Calu3 (cell line): Measurements from ENCODE around the gene PPFIBP1. TPM values are rescaled to one million over a fixed set of nuclear protein-coding genes. Genes with fewer than 3 reads are reported as not detected.

Experiments used
- BruUV-seq: library from RNA; stranded (reverse); fragments of 400-500 nt; replicated peaks from 2 replicates; lab custom pipeline; 2021; lab: Mats Ljungman, UMichigan
- CTCF ChIA-PET: fragments of 300-600 bp; sonication (Branson Sonifier 250); formaldehyde crosslinking; loops from one replicate; lab custom pipeline; 2022; ENCODE audit warnings: antibody characterized with exemption; lab: Charles Lee
- DNase-seq: peaks from one replicate; pipeline ENCODE4 v3.0.0; 2022
- H3K27ac Mint-ChIP-seq: one replicate; pipeline ENCODE4 v1.8.0; 2022; ENCODE audit warnings: mixed read lengths; ENCODE audit not compliant: unreplicated experiment
- H3K27me3 Mint-ChIP-seq: one replicate; pipeline ENCODE4 v1.8.0; 2022; ENCODE audit warnings: mixed read lengths; ENCODE audit not compliant: unreplicated experiment
- H3K36me3 Mint-ChIP-seq: one replicate; pipeline ENCODE4 v1.8.0; 2022; ENCODE audit warnings: mild to moderate bottlenecking, moderate library complexity, mixed read lengths; ENCODE audit not compliant: insufficient read depth, unreplicated experiment
- H3K4me1 Mint-ChIP-seq: one replicate; pipeline ENCODE4 v1.8.0; 2022; ENCODE audit warnings: mild to moderate bottlenecking, low read depth, mixed read lengths; ENCODE audit not compliant: unreplicated experiment
- H3K4me3 Mint-ChIP-seq: one replicate; pipeline ENCODE4 v1.8.0; 2022; ENCODE audit warnings: mild to moderate bottlenecking, low read depth, moderate library complexity, mixed read lengths; ENCODE audit not compliant: unreplicated experiment
- H3K9me3 Mint-ChIP-seq: one replicate; pipeline ENCODE4 v1.8.0; 2022; ENCODE audit warnings: low read depth, mixed read lengths; ENCODE audit not compliant: unreplicated experiment
- CTCF ChIP-seq: fragments of 200-600 bp; IDR thresholded peaks from one replicate; pipeline ENCODE4 v1.8.0; 2022; ENCODE audit warnings: antibody characterized with exemption; ENCODE audit not compliant: unreplicated experiment
- intact Hi-C: fragments of 100-400 bp; cut with micrococcal nuclease; formaldehyde crosslinking; loops from one replicate; pipeline ENCODE4 v1.10.0; 2022; ENCODE audit not compliant: unreplicated experiment
- total RNA-seq: library from RNA; stranded (reverse); gene quantifications from 2 replicates; pipeline ENCODE4 v1.2.3, GENCODE V29; 2022

Gene PPFIBP1
- total RNA-seq, 1 experiment from 2014 or later, result 58.7 TPM

- intact Hi-C loops, result loop anchor here (5.0 to 10.0 kb wide), 3 partner anchors 60 to 190 kb away; partner anchors contain the start of gene BMAL2
These were observed 2.0 kb upstream of the PPFIBP1 start for GRCh38 chr12:27521981-27522380.

GRCh38 chr12:27523305-27523641, 733 bp upstream of the PPFIBP1 start:
- no peak for DNase-seq
- H3K9me3 Mint-ChIP-seq, result no peaks in the 10 kb centered on the region
- peaks cover 46% of the 10 kb centered on the region for H3K4me1 Mint-ChIP-seq
- peak overlapping the region; percentile 83 for H3K4me3 Mint-ChIP-seq
- intact Hi-C loops, result loop anchor here (5.0 to 10.0 kb wide), 3 partner anchors 61 to 191 kb away; partner anchors contain the start of gene BMAL2
- H3K27me3 Mint-ChIP-seq, result no peaks in the 10 kb centered on the region
- no peak for TF ChIP-seq CTCF
- CTCF ChIA-PET, result interaction anchor here (0.9 to 1.4 kb wide), 2 partner anchors 51 to 99 kb away, joined by 3 to 9 read pairs; no protein-coding TSS in a partner anchor
- peaks cover 30% of the 10 kb centered on the region for H3K36me3 Mint-ChIP-seq
- BruUV-seq, result no TSS peak
- H3K27ac Mint-ChIP-seq, result peak overlapping the region; percentile 86

More at GRCh38 chr12:27521981-27522380, 2.0 kb upstream of the PPFIBP1 start:
- no peaks in the 10 kb centered on the region for H3K9me3 Mint-ChIP-seq
- no peak for TF ChIP-seq CTCF
- no TSS peak for BruUV-seq
- peaks cover 58% of the 10 kb centered on the region for H3K4me1 Mint-ChIP-seq
- no peak overlapping the region for H3K4me3 Mint-ChIP-seq
- no peak overlapping the region for H3K27ac Mint-ChIP-seq
- peaks cover 30% of the 10 kb centered on the region for H3K36me3 Mint-ChIP-seq
- CTCF ChIA-PET, result no interaction called here
- no peak for DNase-seq
- no peaks in the 10 kb centered on the region for H3K27me3 Mint-ChIP-seq

GRCh38 chr12:27524494-27524835, 459 bp downstream of the PPFIBP1 start:
- H3K27ac Mint-ChIP-seq, result peak overlapping the region; percentile 86
- no TSS peak for BruUV-seq
- no peak for DNase-seq
- TF ChIP-seq CTCF, result no peak
- H3K36me3 Mint-ChIP-seq, result peaks cover 30% of the 10 kb centered on the region
- no peaks in the 10 kb centered on the region for H3K27me3 Mint-ChIP-seq
- CTCF ChIA-PET, result interaction anchor here (0.6 to 1.7 kb wide), 8 partner anchors 25 to 1436 kb away, joined by 3 to 13 read pairs (median 4); no protein-coding TSS in a partner anchor
- peak overlapping the region; percentile 83 for H3K4me3 Mint-ChIP-seq
- peaks cover 38% of the 10 kb centered on the region for H3K4me1 Mint-ChIP-seq
- intact Hi-C loops, result loop anchor here (5.0 to 10.0 kb wide), 3 partner anchors 62 to 192 kb away; partner anchors contain the start of gene BMAL2
- H3K9me3 Mint-ChIP-seq, result no peaks in the 10 kb centered on the region

- peaks cover 34% of the 10 kb centered on the region for H3K4me1 Mint-ChIP-seq
- CTCF ChIA-PET, result interaction anchor here (0.6 to 1.7 kb wide), 4 partner anchors 25 to 200 kb away, joined by 3 to 13 read pairs (median 4); no protein-coding TSS in a partner anchor
- no peaks in the 10 kb centered on the region for H3K9me3 Mint-ChIP-seq
- intact Hi-C loops, result loop anchor here (1.0 to 10.0 kb wide), 4 partner anchors 24 to 193 kb away; partner anchors contain the start of gene BMAL2
- DNase-seq, result no peak
- H3K36me3 Mint-ChIP-seq, result peaks cover 30% of the 10 kb centered on the region
- TF ChIP-seq CTCF, result no peak
- BruUV-seq, result TSS peak; percentile 50
- H3K4me3 Mint-ChIP-seq, result peak overlapping the region; percentile 83
- no peaks in the 10 kb centered on the region for H3K27me3 Mint-ChIP-seq
- H3K27ac Mint-ChIP-seq, result peak overlapping the region; percentile 62
These were observed 1.1 kb downstream of the PPFIBP1 start for GRCh38 chr12:27524839-27525753.
